HCT116 (cell line): ENCODE measurements around the gene EGFR. TPM values are rescaled to one million over a fixed set of nuclear protein-coding genes. Genes with fewer than 3 reads are reported as not detected.

ENCODE experiments used
- ATAC-seq: fragments of 200-7000 bp; cut with Tn5 transposase; 2 replicates; pipeline ENCODE4 v1.9.1; 2020; ENCODE audit warnings: mild to moderate bottlenecking, moderate library complexity
- BruUV-seq: library from RNA; stranded (reverse); fragments of 400-500 nt; replicated peaks from 2 replicates; lab custom pipeline; 2021; lab: Mats Ljungman, UMichigan
- CTCF ChIA-PET: fragments of 300-600 bp; sonication (Branson Sonifier 250); formaldehyde crosslinking; loops from one replicate; lab custom pipeline; 2021; ENCODE audit warnings: antibody characterized with exemption; lab: Charles Lee
- POLR2A ChIA-PET: fragments of 300-600, 350-600 bp; sonication (Branson Sonifier 250); formaldehyde crosslinking; loops from one replicate; lab custom pipeline; 2021; ENCODE audit warnings: antibody characterized with exemption; lab: Charles Lee
- RAD21 ChIA-PET, 2 experiments: fragments of 300-600 bp; sonication (Branson Sonifier 250); formaldehyde crosslinking; loops; one replicate each; lab custom pipeline; 2023; ENCODE audit warnings: low total read pairs in 2 of 2; ENCODE audit not compliant: uncharacterized antibody in 2 of 2, unreplicated experiment in 2 of 2, low non-redundant PET in 1 of 2; lab: Charles Lee
- DNase-seq: peaks from one replicate; pipeline ENCODE4 v3.0.0-alpha.2; 2010; ENCODE audit warnings: low read depth, low spot score
- H2AFZ ChIP-seq: fragments of 200-600 bp; shearing (Covaris generic), sonication (generic); 2 replicates; pipeline ENCODE4 v1.6.1; 2017; ENCODE audit warnings: low read depth, mixed run types, mixed read lengths, antibody characterized with exemption, low read length; ENCODE audit not compliant: poor library complexity, severe bottlenecking
- H3K27ac ChIP-seq: 2 replicates; pipeline ENCODE4 v1.5.1; 2012; ENCODE audit warnings: low read depth, low read length
- H3K27me3 ChIP-seq: fragments of 200-600 bp; sonication (generic); 2 replicates; pipeline ENCODE4 v1.6.1; 2016; ENCODE audit warnings: mixed run types, low read length, mixed read lengths; ENCODE audit not compliant: insufficient read depth
- H3K36me3 ChIP-seq, 2 experiments: fragments of 200-500 bp in 1 of 2; fragments of 200-600 bp in 1 of 2; sonication (Bioruptor generic) in 1 of 2; sonication (generic) in 1 of 2; 2 replicates each; pipeline versions ENCODE4 v1.5.1 to v1.6.1; 2014 to 2016; ENCODE audit warnings: low read length in 2 of 2, inconsistent platforms in 1 of 2, mixed read lengths in 1 of 2, mixed run types in 1 of 2; ENCODE audit not compliant: insufficient read depth in 2 of 2, control insufficient read depth in 1 of 2
- H3K4me1 ChIP-seq, 2 experiments: fragments of 200-600 bp in 1 of 2; sonication (generic) in 1 of 2; 2 replicates each; pipeline versions ENCODE4 v1.5.1 to v1.6.1; 2012 to 2017; ENCODE audit warnings: low read length in 2 of 2, inconsistent platforms in 1 of 2, mild to moderate bottlenecking in 1 of 2, mixed read lengths in 1 of 2, mixed run types in 1 of 2, moderate library complexity in 1 of 2; ENCODE audit not compliant: insufficient read depth in 2 of 2, control insufficient read depth in 1 of 2
- H3K4me2 ChIP-seq: fragments of 200-600 bp; sonication (generic); 2 replicates; pipeline ENCODE4 v1.6.1; 2017; ENCODE audit warnings: mixed run types, low read length, mixed read lengths
- H3K4me3 ChIP-seq, 2 experiments: fragments of 200-600 bp in 1 of 2; sonication (generic) in 1 of 2; replicated peaks in 1 of 2; 2 replicates each; pipeline ENCODE4 v1.5.1; 2011 to 2016; ENCODE audit warnings: low read length in 2 of 2, control low read depth in 1 of 2, low read depth in 1 of 2, mild to moderate bottlenecking in 1 of 2, mixed read lengths in 1 of 2, mixed run types in 1 of 2
- H3K79me2 ChIP-seq: fragments of 200-600 bp; sonication (generic); 2 replicates; pipeline ENCODE4 v1.6.1; 2017; ENCODE audit warnings: mild to moderate bottlenecking, mixed run types, low read length, moderate library complexity, mixed read lengths; ENCODE audit not compliant: insufficient read depth
- H3K9ac ChIP-seq: fragments of 200-600 bp; sonication (generic); 2 replicates; pipeline ENCODE4 v1.6.1; 2016; ENCODE audit warnings: low read length, mixed read lengths
- H3K9me2 ChIP-seq: fragments of 200-600 bp; sonication (generic), shearing (Covaris generic); 2 replicates; pipeline ENCODE4 v1.6.1; 2017; ENCODE audit warnings: mixed run types, mild to moderate bottlenecking, moderate library complexity; ENCODE audit not compliant: insufficient read depth
- H3K9me3 ChIP-seq, 2 experiments: fragments of 200-500 bp in 1 of 2; fragments of 200-600 bp in 1 of 2; sonication (Bioruptor generic) in 1 of 2; sonication (generic) in 1 of 2; 2 replicates each; pipeline ENCODE4 v1.6.1; 2014 to 2017; ENCODE audit warnings: low read length in 2 of 2, mixed read lengths in 2 of 2, inconsistent platforms in 1 of 2, low read depth in 1 of 2, mild to moderate bottlenecking in 1 of 2, mixed run types in 1 of 2, moderate library complexity in 1 of 2; ENCODE audit not compliant: control insufficient read depth in 1 of 2, insufficient read depth in 1 of 2
- H4K20me1 ChIP-seq: fragments of 200-600 bp; sonication (generic), shearing (Covaris generic); 2 replicates; pipeline ENCODE4 v1.6.1; 2017; ENCODE audit warnings: mixed run types, mild to moderate bottlenecking, moderate library complexity; ENCODE audit not compliant: insufficient read depth
- CBX3 ChIP-seq: IDR thresholded peaks from 2 replicates; pipeline ENCODE4 v1.6.1; 2012; ENCODE audit warnings: low read depth
- CEBPB ChIP-seq: IDR thresholded peaks from 2 replicates; pipeline ENCODE4 v1.6.1; 2012; ENCODE audit warnings: low read depth
- CTCF ChIP-seq, 3 experiments: fragments of 200-600 bp in 1 of 3; sonication (generic) in 1 of 3; IDR thresholded peaks in 2 of 3; conservative IDR thresholded peaks in 1 of 3; 2 replicates each; pipeline ENCODE4 v1.5.1; 2012 to 2017; ENCODE audit warnings: low read depth in 2 of 3, low read length in 2 of 3, antibody characterized with exemption in 1 of 3, borderline replicate concordance in 1 of 3, control low read depth in 1 of 3, mild to moderate bottlenecking in 1 of 3, mixed read lengths in 1 of 3, mixed run types in 1 of 3, moderate library complexity in 1 of 3; ENCODE audit not compliant: insufficient read depth in 1 of 3
- EGR1 ChIP-seq: IDR thresholded peaks from 2 replicates; pipeline ENCODE4 v1.6.1; 2012; ENCODE audit warnings: low read depth
- ELF1 ChIP-seq: IDR thresholded peaks from 2 replicates; pipeline ENCODE4 v1.6.1; 2012; ENCODE audit warnings: low read depth, borderline replicate concordance
- EZH2 ChIP-seq: fragments of 200-600 bp; sonication (generic); IDR thresholded peaks from 2 replicates; pipeline ENCODE4 v1.6.1; 2017; ENCODE audit warnings: antibody characterized with exemption, mixed run types
- EZH2phosphoT487 ChIP-seq: fragments of 200-600 bp; IDR thresholded peaks from 2 replicates; pipeline ENCODE4 v1.6.1; 2018; ENCODE audit warnings: antibody characterized with exemption, borderline replicate concordance
- FOSL1 ChIP-seq: IDR thresholded peaks from 2 replicates; pipeline ENCODE4 v1.6.1; 2012; ENCODE audit warnings: low read depth
- JUND ChIP-seq: IDR thresholded peaks from 2 replicates; pipeline ENCODE4 v1.6.1; 2012
- POLR2A ChIP-seq: IDR thresholded peaks from 2 replicates; pipeline ENCODE4 v1.7.0; 2011; ENCODE audit warnings: borderline replicate concordance; ENCODE audit not compliant: insufficient read depth, insufficient read length; ENCODE audit errors: extremely low read depth
- RAD21 ChIP-seq: IDR thresholded peaks from 2 replicates; pipeline ENCODE4 v1.6.1; 2012; ENCODE audit warnings: low read depth, mild to moderate bottlenecking
- SIN3A ChIP-seq: IDR thresholded peaks from 2 replicates; pipeline ENCODE4 v1.6.1; 2012; ENCODE audit warnings: low read depth
- SP1 ChIP-seq: IDR thresholded peaks from 2 replicates; pipeline ENCODE4 v1.6.1; 2012; ENCODE audit warnings: low read depth
- TCF7L2 ChIP-seq: IDR thresholded peaks from 2 replicates; pipeline ENCODE4 v1.7.0; 2011; ENCODE audit warnings: borderline replicate concordance, inconsistent platforms; ENCODE audit not compliant: insufficient read depth, insufficient read length; ENCODE audit errors: extremely low read depth
- YY1 ChIP-seq: IDR thresholded peaks from 2 replicates; pipeline ENCODE4 v1.6.1; 2011; ENCODE audit warnings: low read length, low read depth, moderate library complexity, mild to moderate bottlenecking; ENCODE audit not compliant: insufficient replicate concordance; ENCODE audit errors: extremely low read depth
- intact Hi-C: fragments of 100-400 bp; cut with micrococcal nuclease; formaldehyde crosslinking; loops from 2 replicates; pipeline ENCODE4 v1.10.0; 2022
- total RNA-seq: library from RNA; stranded (reverse); gene quantifications from one replicate; pipeline ENCODE4 v1.2.1, GENCODE V29; 2021; ENCODE audit not compliant: unreplicated experiment
- TF ChIP-seq, protein P1 (sequence below): IDR thresholded peaks from 2 replicates; pipeline ENCODE4 v1.6.1; 2012

Gene EGFR
- total RNA-seq, 1 experiment from 2014 or later: 71.5 TPM

- Histone ChIP-seq H3K9me2 (no peaks in the 10 kb centered on the region), H3K9ac (no peak overlapping the region), H3K27ac (no peak overlapping the region), H3K4me1 (peaks cover 0 to 8% of the 10 kb centered on the region in 2 experiments; a peak in 2 of 4 replicates), H3K36me3 (no peaks in the 10 kb centered on the region), H3K27me3 (no peaks in the 10 kb centered on the region), H3K79me2 (no peaks in the 10 kb centered on the region), H3K4me2 (no peak overlapping the region), H2AFZ (no peak overlapping the region), H3K4me3 (no peak overlapping the region), H4K20me1 (no peaks in the 10 kb centered on the region), H3K9me3 (no peaks in the 10 kb centered on the region)
- intact Hi-C loops: no loop called here
- ATAC-seq (no peak), DNase-seq (no peak)
- BruUV-seq: no TSS peak
- POLR2A ChIA-PET: no interaction called here
- RAD21 ChIA-PET: no interaction called here
- CTCF ChIA-PET: no interaction called here
- TF ChIP-seq SIN3A (no peak), RAD21 (no peak), POLR2A (no peak), SP1 (no peak), EZH2 (no peak), CTCF (IDR thresholded peaks at IDR 0.05 in 2 of 3, conservative IDR thresholded peaks at IDR 0.05 in 1 of 3; ENCODE audit: borderline replicate concordance in 1 of 3, insufficient read depth in 1 of 3, low read depth in 2 of 3, low read length in 2 of 3) (no peak), EZH2phosphoT487 (no peak), ELF1 (no peak), EGR1 (no peak), CBX3 (no peak), TCF7L2 (no peak), JUND (no peak), YY1 (no peak), FOSL1 (no peak), CEBPB (no peak)
- TF ChIP-seq, protein P1, sequence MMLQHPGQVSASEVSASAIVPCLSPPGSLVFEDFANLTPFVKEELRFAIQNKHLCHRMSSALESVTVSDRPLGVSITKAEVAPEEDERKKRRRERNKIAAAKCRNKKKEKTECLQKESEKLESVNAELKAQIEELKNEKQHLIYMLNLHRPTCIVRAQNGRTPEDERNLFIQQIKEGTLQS: no peak
These were observed 241.4 kb downstream of the EGFR start for GRCh38 chr7:55260171-55260570.
